Measurements from ENCODE around the gene KRTAP9-9.

DNA sequence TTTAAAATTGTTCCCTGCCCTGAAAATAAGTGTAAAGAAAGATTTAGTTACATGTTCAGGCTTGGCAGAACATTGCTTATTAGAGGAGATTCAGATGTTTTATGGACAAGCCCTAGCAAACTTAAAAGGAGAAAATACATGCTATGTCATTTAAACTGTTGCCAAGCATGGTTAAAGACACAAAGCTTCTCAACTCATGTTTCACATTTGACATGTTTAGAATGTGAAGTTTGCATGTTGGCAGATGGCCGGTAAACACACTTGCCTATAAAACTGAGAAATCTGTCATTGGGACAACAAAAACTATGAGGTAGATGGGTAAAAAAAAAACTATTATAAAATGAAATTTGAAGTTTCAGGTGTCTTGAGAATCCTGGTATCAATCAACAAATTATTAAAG, 41.7 kb downstream of the KRTAP9-9 start:
- TF ChIP-seq, protein P1, sequence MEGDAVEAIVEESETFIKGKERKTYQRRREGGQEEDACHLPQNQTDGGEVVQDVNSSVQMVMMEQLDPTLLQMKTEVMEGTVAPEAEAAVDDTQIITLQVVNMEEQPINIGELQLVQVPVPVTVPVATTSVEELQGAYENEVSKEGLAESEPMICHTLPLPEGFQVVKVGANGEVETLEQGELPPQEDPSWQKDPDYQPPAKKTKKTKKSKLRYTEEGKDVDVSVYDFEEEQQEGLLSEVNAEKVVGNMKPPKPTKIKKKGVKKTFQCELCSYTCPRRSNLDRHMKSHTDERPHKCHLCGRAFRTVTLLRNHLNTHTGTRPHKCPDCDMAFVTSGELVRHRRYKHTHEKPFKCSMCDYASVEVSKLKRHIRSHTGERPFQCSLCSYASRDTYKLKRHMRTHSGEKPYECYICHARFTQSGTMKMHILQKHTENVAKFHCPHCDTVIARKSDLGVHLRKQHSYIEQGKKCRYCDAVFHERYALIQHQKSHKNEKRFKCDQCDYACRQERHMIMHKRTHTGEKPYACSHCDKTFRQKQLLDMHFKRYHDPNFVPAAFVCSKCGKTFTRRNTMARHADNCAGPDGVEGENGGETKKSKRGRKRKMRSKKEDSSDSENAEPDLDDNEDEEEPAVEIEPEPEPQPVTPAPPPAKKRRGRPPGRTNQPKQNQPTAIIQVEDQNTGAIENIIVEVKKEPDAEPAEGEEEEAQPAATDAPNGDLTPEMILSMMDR (IDR thresholded peaks at IDR 0.05; ENCODE audit: low read depth, low read length): no peak
- TF ChIP-seq EZH2phosphoT487 (IDR thresholded peaks at IDR 0.05; ENCODE audit: low read depth): no peak

Measured in OCI-LY3 (cell line).